ENCODE results near the gene APOO. TPM values are rescaled to one million over a fixed set of nuclear protein-coding genes. Genes with fewer than 3 reads are reported as not detected.
A peak's percentile ranks its signal among the peaks of the same experiment; 100 is the strongest.

APOO gene
- polyA plus RNA-seq, 2 of the 4 experiments (the other 2 are of a cell fraction) = 33.5 to 59.4 TPM

- POLR2A ChIA-PET = interaction anchor here (0.6 to 6.0 kb wide), 8 partner anchors 12 to 397 kb away, joined by 3 to 218 read pairs (median 12); partner anchors contain the start of genes ACOT9 and SAT1
- TF ChIP-seq HOXB5 (CRISPR knock-in tag; IDR thresholded peaks at IDR 0.05) (no peak), JUN (IDR thresholded peaks at IDR 0.05) (peak in 1 of 2 experiments; percentile 13; a peak in 1 of 5 replicates), JUNB (IDR thresholded peaks at IDR 0.05) (peak; percentile 71), HMGXB4 (CRISPR knock-in tag; IDR thresholded peaks at IDR 0.05; ENCODE audit: borderline replicate concordance) (no peak), CBX2 (IDR thresholded peaks at IDR 0.05; ENCODE audit: borderline replicate concordance, low read depth) (no peak), ESRRA (IDR thresholded peaks at IDR 0.05; ENCODE audit: borderline replicate concordance, low read length) (peak; percentile 48; the same call in 1 of the 2 replicates), FOSL2 (IDR thresholded peaks at IDR 0.05) (no peak; the same call in 1 of the 2 replicates), FOSL2 (CRISPR knock-in tag; IDR thresholded peaks at IDR 0.05) (peak; percentile 77), EP300 (IDR thresholded peaks at IDR 0.05) (peak; percentile 65 to 83; a peak in 3 of 5 replicates), ZC3H11A (IDR thresholded peaks at IDR 0.05) (no peak), HDAC2 (IDR thresholded peaks at IDR 0.05) (no peak), HOXB13 (CRISPR knock-in tag; IDR thresholded peaks at IDR 0.05; ENCODE audit: low read depth) (no peak), CEBPB (IDR thresholded peaks at IDR 0.05) (peak; percentile 58 to 78)
- H3K4me2 ChIP-seq = peak overlapping the region; percentile 87
These were observed 6.7 kb downstream of the APOO start for GRCh38 chrX:23901060-23901459.

GRCh38 chrX:23900220-23900797 is 7.4 kb downstream of the APOO start:
- Histone ChIP-seq H3K4me1 (peaks cover 64% of the 10 kb centered on the region), H3K9me3 (no peaks in the 10 kb centered on the region), H3K27ac (peak overlapping the region; percentile 91 to 95), H3K4me2 (peak overlapping the region; percentile 87), H3K4me3 (peak overlapping the region; percentile 7; the same call in 1 of the 3 replicates)
- DNase-seq (ENCODE audit: low read depth in 1 of 2, low spot score in 1 of 2) = peak in 1 of 2 experiments; percentile 76
- 11% methylated on average over 12 of the region's 12 CpGs for WGBS (ENCODE audit: missing lambda C conversion rate)
- peak in 1 of 2 experiments; percentile 60; a peak in 3 of 6 replicates for ATAC-seq
- no peak for FAIRE-seq
- ChIA-PET POLR2A (interaction anchor here (0.6 to 6.0 kb wide), 8 partner anchors 11 to 396 kb away, joined by 3 to 218 read pairs (median 12); partner anchors contain the start of genes ACOT9 and SAT1), CTCF (interaction anchor here (0.6 to 10.0 kb wide), 13 partner anchors 15 to 895 kb away, joined by 5 to 312 read pairs (median 24); partner anchors contain the start of genes ACOT9 and SAT1)
- TF ChIP-seq FOSL2 (IDR thresholded peaks at IDR 0.05) (peak; percentile 71; the same call in 1 of the 2 replicates), FOSL2 (CRISPR knock-in tag; IDR thresholded peaks at IDR 0.05) (peak; percentile 91), TP53 (CRISPR knock-in tag; IDR thresholded peaks at IDR 0.05) (no peak), POLR2A (IDR thresholded peaks at IDR 0.05; ENCODE audit: low read length) (no peak), HOXB5 (CRISPR knock-in tag; IDR thresholded peaks at IDR 0.05) (no peak), BHLHE40 (IDR thresholded peaks at IDR 0.05; ENCODE audit: low read depth, low read length) (no peak), E2F6 (IDR thresholded peaks at IDR 0.05; ENCODE audit: borderline replicate concordance, low read depth) (no peak), NPAS2 (CRISPR knock-in tag; IDR thresholded peaks at IDR 0.05; ENCODE audit: borderline replicate concordance) (no peak), PBX3 (IDR thresholded peaks at IDR 0.05) (no peak), SREBF2 (IDR thresholded peaks at IDR 0.05) (no peak), KDM5A (IDR thresholded peaks at IDR 0.05) (no peak), ZC3H11A (IDR thresholded peaks at IDR 0.05) (no peak), KDM1A (IDR thresholded peaks at IDR 0.05; ENCODE audit: low read depth) (no peak), ATOH8 (CRISPR knock-in tag; IDR thresholded peaks at IDR 0.05; ENCODE audit: low read depth) (no peak), GATA3 (IDR thresholded peaks at IDR 0.05; ENCODE audit: borderline replicate concordance) (peak; percentile 45; the same call in 1 of the 2 replicates), RFX5 (IDR thresholded peaks at IDR 0.05) (no peak), NR3C1 (IDR thresholded peaks at IDR 0.05) (no peak), BCL3 (IDR thresholded peaks at IDR 0.05) (0 out of 3 replicates have a peak, but pooled peaks have one; percentile 22)
- TF ChIP-seq, protein P1, sequence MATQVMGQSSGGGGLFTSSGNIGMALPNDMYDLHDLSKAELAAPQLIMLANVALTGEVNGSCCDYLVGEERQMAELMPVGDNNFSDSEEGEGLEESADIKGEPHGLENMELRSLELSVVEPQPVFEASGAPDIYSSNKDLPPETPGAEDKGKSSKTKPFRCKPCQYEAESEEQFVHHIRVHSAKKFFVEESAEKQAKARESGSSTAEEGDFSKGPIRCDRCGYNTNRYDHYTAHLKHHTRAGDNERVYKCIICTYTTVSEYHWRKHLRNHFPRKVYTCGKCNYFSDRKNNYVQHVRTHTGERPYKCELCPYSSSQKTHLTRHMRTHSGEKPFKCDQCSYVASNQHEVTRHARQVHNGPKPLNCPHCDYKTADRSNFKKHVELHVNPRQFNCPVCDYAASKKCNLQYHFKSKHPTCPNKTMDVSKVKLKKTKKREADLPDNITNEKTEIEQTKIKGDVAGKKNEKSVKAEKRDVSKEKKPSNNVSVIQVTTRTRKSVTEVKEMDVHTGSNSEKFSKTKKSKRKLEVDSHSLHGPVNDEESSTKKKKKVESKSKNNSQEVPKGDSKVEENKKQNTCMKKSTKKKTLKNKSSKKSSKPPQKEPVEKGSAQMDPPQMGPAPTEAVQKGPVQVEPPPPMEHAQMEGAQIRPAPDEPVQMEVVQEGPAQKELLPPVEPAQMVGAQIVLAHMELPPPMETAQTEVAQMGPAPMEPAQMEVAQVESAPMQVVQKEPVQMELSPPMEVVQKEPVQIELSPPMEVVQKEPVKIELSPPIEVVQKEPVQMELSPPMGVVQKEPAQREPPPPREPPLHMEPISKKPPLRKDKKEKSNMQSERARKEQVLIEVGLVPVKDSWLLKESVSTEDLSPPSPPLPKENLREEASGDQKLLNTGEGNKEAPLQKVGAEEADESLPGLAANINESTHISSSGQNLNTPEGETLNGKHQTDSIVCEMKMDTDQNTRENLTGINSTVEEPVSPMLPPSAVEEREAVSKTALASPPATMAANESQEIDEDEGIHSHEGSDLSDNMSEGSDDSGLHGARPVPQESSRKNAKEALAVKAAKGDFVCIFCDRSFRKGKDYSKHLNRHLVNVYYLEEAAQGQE (IDR thresholded peaks at IDR 0.05) = no peak

More at GRCh38 chrX:23901060-23901459, 6.7 kb downstream of the APOO start:
- Histone ChIP-seq H3K4me1 (peaks cover 66% of the 10 kb centered on the region), H3K9me3 (no peaks in the 10 kb centered on the region), H3K4me3 (peak overlapping the region; percentile 7; the same call in 1 of the 3 replicates), H3K27ac (peak overlapping the region; percentile 91 to 95)
- peak; percentile 86 for FAIRE-seq
- peak; percentile 68 to 87 for DNase-seq (ENCODE audit: low read depth in 1 of 2, low spot score in 1 of 2)
- ATAC-seq = peak; percentile 79 to 91
- CTCF ChIA-PET = interaction anchor here (0.5 to 10.0 kb wide), 39 partner anchors 9 to 896 kb away, joined by 3 to 312 read pairs (median 12); partner anchors contain the start of genes ACOT9, EIF2S3 and SAT1
- 25% methylated on average over 3 of the region's 3 CpGs for WGBS (ENCODE audit: missing lambda C conversion rate)
